Measurements from ENCODE around the gene LOXL1. TPM values are rescaled to one million over a fixed set of nuclear protein-coding genes. Genes with fewer than 3 reads are reported as not detected.
A peak's percentile ranks its signal among the peaks of the same experiment; 100 is the strongest.
"Not testable (repeated sequence)": the region's sequence is repeated elsewhere in the genome, so short reads cannot be mapped to it uniquely, and the experiment has no call there.

Gene LOXL1
- total RNA-seq, 1 donor from 2014 or later, result 14.0 TPM

DNA sequence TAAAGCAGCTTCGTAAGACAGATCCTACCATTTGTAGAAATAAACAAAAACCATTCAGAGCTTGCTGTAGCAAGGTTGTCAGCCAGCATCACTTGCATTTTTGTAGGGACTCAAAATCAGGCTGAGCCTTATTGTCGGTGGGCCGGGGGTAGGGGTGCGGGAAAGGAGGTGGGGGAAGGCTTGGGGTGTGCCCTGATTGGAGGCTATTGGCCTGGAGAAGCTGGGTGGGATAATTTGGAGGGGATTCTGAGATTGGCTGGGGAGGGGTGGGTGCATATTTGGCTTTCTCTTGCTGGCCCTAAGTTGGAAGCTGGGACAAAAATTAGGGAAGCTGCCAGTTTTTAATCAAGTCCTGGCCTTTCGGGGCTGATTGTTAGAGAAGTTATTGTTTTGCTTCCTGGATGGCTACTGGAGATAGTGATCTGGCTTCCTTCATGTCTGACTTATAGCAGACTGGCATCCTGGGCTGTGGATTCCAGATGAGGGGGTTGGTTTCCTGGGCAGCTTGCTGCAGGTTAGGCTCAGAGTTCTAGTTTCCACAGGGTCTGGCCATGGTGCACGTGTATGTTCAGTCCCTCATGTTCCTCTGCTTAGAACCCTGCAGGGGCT is 43.0 kb downstream of the LOXL1 start:
- DNase-seq (ENCODE audit: low spot score), result peak; percentile 11

DNA sequence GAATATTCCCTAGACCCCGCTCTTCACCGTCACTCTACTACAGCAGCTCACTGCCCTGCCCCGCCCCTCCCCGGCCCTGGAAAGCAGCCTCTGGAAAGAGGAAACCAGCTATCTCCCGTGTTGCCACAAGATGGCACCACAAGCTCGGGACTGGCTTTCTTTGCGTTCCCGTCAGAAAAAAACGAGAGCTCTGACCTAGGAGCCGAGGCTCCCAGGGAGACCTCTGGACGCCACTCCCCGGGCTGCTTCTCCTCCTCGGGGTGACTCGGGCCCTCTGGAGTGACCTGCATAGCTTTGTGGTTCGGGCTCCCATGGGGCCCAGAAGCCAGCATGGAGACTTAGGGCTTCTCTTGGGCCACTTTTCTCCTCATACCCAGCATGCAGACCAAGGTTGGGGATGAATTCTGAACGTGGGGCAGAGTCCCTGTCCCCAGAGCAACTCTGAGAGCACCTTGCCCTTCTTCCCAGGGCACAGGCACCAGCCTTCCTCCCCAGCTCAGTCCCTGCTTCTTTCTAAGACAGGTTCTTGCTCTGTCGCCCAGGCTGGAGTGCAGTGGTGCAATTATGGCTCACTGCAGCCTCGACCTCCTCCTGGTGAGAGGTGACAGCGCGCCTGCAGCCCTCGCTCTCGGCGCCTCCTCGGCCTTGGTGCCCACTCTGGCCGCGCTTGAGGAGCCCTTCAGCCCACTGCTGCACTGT is 46.9 kb downstream of the LOXL1 start:
- peak; percentile 93 for DNase-seq (ENCODE audit: low spot score)

GRCh38 chr15:73973683-73974200 is 47.5 kb downstream of the LOXL1 start:
- peak; percentile 55 for DNase-seq (ENCODE audit: low spot score)

GRCh38 chr15:73975440-73976125 is 49.3 kb downstream of the LOXL1 start:
- not testable (repeated sequence) for DNase-seq (ENCODE audit: low spot score)

GRCh38 chr15:73978896-73979295 is 52.6 kb downstream of the LOXL1 start:
- no peak for DNase-seq (ENCODE audit: low spot score)

GRCh38 chr15:73979636-73980035 is 53.4 kb downstream of the LOXL1 start:
- no peak for DNase-seq (ENCODE audit: low spot score)

DNA sequence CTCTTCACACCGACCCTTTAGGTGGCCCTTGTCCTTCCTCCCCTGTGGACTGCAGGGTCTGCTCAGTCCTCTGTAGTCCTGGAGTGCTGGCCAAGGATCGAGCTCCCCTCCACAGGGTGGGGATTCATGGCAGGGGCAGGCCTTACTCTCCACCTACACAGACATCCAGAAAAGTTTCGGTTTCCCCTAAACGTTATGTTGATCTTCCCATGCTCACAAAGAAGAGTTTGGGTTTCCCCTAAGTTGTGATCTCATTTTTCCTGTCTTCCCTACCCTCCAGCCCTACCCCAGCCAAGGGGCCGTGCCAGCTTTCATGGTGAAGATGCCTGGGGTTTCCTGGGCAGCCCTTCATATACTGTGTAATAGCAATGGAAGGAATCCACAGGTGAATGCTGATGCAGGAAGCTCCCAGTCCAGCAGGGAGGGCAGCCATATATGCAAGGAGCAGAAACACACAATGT is 55.5 kb downstream of the LOXL1 start:
- DNase-seq (ENCODE audit: low spot score), result no peak

DNA sequence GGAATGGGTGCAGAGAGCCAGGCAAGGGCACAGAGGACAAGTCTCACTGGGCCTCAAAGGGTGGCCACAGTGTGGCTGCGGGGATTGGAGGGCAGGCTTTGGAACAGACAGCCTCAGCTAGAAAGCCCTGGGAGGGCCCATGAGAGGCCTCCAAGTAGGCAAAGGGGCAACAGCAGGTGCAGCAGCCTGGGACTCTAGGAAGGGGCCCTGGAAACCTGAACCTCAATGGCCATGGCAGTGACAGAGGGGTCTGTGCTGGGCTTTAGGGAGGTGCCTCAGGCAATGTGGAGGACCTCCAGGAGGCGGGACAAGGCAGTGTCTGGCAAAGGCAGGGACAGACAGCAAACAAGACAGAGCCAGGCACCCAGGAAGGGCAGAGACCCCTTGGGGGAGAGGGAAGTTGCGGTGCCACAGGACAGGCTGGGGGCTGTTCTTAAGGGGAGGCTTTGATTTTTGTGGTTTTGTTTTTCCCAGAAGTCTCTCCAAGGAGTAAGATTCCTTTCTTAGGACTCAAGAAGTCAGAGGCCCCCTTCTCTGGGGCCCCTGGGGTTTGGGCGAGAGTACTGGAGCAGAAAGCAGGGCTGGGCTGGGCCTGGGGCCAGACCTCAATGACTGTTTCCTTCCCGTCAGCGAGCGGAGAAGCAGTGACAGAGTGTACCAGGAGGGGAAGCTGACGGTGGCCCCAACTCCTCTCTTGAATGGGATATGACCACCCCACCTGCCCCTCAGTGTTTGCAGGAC is 56.1 kb downstream of the LOXL1 start:
- peak; percentile 95 for DNase-seq (ENCODE audit: low spot score)

DNA sequence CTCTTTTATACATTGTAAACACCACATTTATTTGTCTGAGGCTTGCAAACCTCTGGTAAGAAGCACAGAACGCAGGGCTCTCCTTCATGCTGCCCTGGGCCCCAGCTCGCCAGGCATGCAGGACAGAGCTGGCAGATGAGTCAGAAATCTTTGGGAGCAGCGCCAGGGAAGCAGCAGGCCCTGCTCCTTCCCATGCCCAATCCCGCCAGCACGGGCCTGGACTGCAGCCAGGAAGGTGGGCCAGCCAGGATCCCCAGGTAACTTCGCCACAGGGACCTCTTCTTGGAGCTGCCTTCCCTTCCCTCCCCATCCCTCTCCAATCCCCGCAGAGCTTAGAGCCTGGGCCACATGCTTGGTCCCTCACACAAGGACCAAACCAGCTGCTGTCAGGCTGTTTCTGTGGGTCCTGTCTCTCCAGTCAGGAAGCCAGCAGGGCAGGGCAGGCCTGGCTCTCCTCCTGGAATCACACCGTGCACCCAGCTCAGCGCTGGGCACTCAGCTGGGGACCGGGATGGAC is 57.0 kb downstream of the LOXL1 start:
- no peak for DNase-seq (ENCODE audit: low spot score)

DNA sequence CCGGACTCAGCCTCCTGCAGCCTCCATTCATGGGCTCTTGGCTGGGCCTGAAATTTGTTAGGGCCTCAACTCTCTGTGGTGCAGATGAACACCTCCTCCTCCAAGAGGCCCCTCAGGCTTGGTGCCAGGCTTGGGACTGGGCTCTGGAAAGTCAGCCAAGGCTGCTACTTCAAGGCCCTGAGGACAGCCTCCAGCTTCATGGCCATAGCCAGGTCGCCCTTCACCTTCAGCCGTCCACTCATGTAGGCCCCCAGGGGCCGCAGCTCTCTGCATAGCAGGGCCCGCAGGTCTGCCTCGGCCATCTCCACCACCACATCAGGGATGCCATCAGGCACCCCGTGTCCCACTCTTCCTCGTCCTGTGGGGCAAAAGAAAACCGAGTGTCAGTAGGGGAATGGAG is 57.5 kb downstream of the LOXL1 start:
- DNase-seq (ENCODE audit: low spot score), result no peak

DNA sequence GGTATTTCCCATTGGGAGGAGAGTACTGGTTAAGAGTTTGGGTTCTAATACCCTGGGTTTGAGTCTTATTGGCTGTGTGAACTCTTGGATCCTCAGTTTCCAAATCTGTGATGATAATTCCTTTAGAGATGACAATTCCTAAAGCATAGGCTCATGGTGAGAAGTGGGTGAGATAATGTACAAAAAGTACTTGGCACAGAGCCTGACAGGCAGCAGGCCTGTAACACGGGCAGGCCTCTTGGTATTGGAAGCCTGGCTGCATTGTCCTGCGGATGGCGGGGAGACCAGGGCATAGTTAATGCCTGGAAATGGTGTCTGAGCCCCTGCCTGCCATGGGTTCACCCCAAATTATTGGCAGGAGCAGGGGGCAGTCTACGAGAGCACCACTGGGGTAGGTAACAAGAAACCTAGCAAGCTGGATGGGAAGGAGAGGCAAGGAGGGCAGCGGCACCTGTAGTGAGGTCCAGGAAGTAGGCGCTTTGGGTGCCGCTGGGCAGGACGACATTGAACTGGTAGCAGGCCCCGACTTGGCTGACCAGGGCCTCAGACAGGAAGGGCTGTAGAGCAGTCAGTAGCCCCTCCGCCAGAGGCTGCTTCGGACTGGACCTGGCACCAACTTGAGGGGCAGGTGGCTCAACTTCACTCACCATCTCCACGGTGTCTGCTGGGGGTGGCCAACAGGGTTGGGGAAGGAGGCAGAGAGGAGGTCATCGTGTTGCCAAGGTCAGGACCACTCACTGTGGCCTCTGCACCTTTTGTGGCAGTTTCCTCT is 58.1 kb downstream of the LOXL1 start:
- no peak for DNase-seq (ENCODE audit: low spot score)

DNA sequence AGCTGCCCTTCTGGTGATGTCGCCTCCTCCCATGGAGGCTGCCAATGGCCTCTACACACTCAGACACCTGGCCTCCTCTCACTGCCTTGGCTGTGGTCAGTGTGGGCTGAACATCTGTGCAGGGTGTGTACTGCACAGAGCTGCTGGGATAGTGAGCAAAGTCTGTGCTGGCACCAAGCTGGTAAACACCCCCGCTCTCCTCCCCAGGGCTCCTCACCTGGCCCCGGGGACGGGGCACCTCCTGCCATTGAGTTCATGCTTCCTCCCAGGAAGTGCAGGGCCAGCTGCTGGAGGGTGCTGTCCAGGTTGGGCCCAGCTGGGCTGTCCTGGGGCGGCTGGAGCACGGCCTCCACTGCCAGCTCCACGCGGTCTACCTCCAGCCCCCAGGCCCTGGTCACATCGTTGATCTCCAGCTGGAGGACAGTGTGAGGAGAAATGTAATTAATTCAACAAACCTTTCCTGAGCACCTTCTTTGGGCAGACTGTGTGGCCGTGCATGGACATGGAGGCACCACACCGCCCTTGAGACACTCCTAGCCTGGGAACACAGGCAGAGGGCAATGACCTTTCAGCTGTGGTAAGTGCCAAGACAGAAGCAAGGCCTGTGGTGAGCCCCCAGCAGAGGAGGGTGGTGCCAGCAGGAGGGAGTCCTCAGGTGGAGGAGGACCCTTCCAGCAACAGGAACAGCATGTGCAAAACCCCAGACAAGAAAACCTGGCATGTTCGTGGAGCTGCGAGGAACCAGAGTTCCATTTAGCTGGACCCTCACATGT is 59.0 kb downstream of the LOXL1 start:
- no peak for DNase-seq (ENCODE audit: low spot score)

GRCh38 chr15:73986055-73986775 is 60.0 kb downstream of the LOXL1 start:
- no peak for DNase-seq (ENCODE audit: low spot score)

DNA sequence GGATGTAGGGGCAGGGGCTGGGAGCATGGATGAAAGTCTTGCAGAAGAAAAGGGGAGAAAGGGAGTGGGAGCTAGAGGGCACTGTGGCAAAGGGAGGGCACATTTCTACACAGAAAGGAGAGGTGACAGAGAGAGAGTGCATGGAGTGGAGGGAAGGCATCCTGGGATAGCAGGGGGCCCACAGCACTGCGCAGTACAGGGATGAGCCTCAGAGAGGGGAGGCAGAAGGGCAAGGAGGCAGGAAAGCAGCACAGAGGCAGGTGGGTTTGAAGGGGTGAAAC is 60.5 kb downstream of the LOXL1 start:
- DNase-seq (ENCODE audit: low spot score), result no peak

- no peak for DNase-seq (ENCODE audit: low spot score)
These were observed 61.0 kb downstream of the LOXL1 start for GRCh38 chr15:73987250-73987649.

- no peak for DNase-seq (ENCODE audit: low spot score)
These were observed 61.6 kb downstream of the LOXL1 start for GRCh38 chr15:73987681-73988444.

GRCh38 chr15:73988445-73988969 is 62.2 kb downstream of the LOXL1 start:
- DNase-seq (ENCODE audit: low spot score), result no peak

Measured in mesenteric fat pad (tissue), 1 donor.